DOHH2 (cell line): ENCODE measurements around the gene SPOUT1.
"Not testable (repeated sequence)": the region's sequence is repeated elsewhere in the genome, so short reads cannot be mapped to it uniquely, and the experiment has no call there.

ENCODE experiments used
- CTCF ChIP-seq: fragments of 200-600 bp; sonication (generic); IDR thresholded peaks from one replicate; pipeline ENCODE4 v1.5.1; 2014; ENCODE audit warnings: antibody characterized with exemption, mild to moderate bottlenecking, low read depth, low read length; ENCODE audit not compliant: poor library complexity, severe bottlenecking
- EZH2phosphoT487 ChIP-seq: fragments of 200-600 bp; sonication (generic); IDR thresholded peaks from 2 replicates; pipeline ENCODE4 v1.6.1; 2017; ENCODE audit warnings: borderline replicate concordance, mild to moderate bottlenecking, antibody characterized with exemption, low read length, moderate library complexity, mixed read lengths

- TF ChIP-seq CTCF, EZH2phosphoT487: not testable (repeated sequence)
Observed at GRCh38 chr9:128858476-128858875, 28.9 kb upstream of the SPOUT1 start.
